Thyroid gland (tissue), 4 donors: ENCODE measurements around the gene TANC1.

ENCODE experiments used
- CTCF ChIP-seq, 6 experiments: fragments of 200-600 bp in 3 of 6; fragments of 450-650 bp in 3 of 6; sonication (generic) in 3 of 6; IDR thresholded peaks; one replicate each; pipeline ENCODE4 v1.5.1; 2016 to 2019; ENCODE audit warnings: antibody characterized with exemption in 6 of 6, mild to moderate bottlenecking in 2 of 6, inconsistent platforms in 1 of 6, moderate library complexity in 1 of 6
- POLR2A ChIP-seq, 2 donors: fragments of 450-650 bp; IDR thresholded peaks; one replicate each; pipeline ENCODE4 v1.6.1; 2017; ENCODE audit warnings: antibody characterized with exemption in 2 of 2, mild to moderate bottlenecking in 2 of 2, moderate library complexity in 1 of 2

GRCh38 chr2:158990397-158991214, 22.2 kb downstream of the TANC1 start:
- no peak for TF ChIP-seq CTCF (IDR thresholded peaks at IDR 0.05)
- no peak for TF ChIP-seq POLR2A (IDR thresholded peaks at IDR 0.05)
